Peyer's patch (tissue), 4 donors: Measurements from ENCODE around the gene RABGGTA. TPM values are rescaled to one million over a fixed set of nuclear protein-coding genes. Genes with fewer than 3 reads are reported as not detected.

Experiments
- DNase-seq, 3 donors: peaks; one replicate each; pipeline ENCODE4 v3.0.0-alpha.2; 2017 to 2019
- H3K27ac ChIP-seq, 4 donors: fragments of 200-600 bp; sonication (generic); one replicate each; pipeline ENCODE4 v1.5.1; 2016 to 2019
- H3K27me3 ChIP-seq, 2 donors: fragments of 200-600 bp; sonication (generic); one replicate each; pipeline ENCODE4 v1.5.1; 2019
- H3K36me3 ChIP-seq, 3 donors: fragments of 200-600 bp; sonication (generic); one replicate each; pipeline ENCODE4 v1.5.1; 2016 to 2019
- H3K4me1 ChIP-seq, 4 donors: fragments of 200-600 bp; sonication (generic); one replicate each; pipeline ENCODE4 v1.5.1; 2016 to 2019
- H3K4me3 ChIP-seq, 4 donors: fragments of 200-600 bp; sonication (generic); 1 replicate in 3 of 4; 2 replicates in 1 of 4; pipeline ENCODE4 v1.5.1; 2016 to 2019; ENCODE audit warnings: mild to moderate bottlenecking in 1 of 4
- H3K9me3 ChIP-seq, 4 donors: fragments of 200-600 bp; sonication (generic); one replicate each; pipeline ENCODE4 v1.5.1; 2016 to 2019; ENCODE audit warnings: mild to moderate bottlenecking in 1 of 4
- CTCF ChIP-seq, 6 experiments: fragments of 450-650 bp in 4 of 6; fragments of 200-600 bp in 2 of 6; sonication (generic) in 1 of 6; IDR thresholded peaks; one replicate each; pipeline ENCODE4 v1.5.1; 2017 to 2019; ENCODE audit warnings: antibody characterized with exemption in 6 of 6, mild to moderate bottlenecking in 3 of 6, moderate library complexity in 1 of 6
- POLR2A ChIP-seq, 2 donors: fragments of 450-650 bp; IDR thresholded peaks; one replicate each; pipeline ENCODE4 v1.5.1; 2017; ENCODE audit warnings: antibody characterized with exemption in 2 of 2, mild to moderate bottlenecking in 2 of 2, moderate library complexity in 2 of 2
- total RNA-seq, 4 donors: library from RNA; depleted of rRNA; stranded (reverse); fragments of >200 nt; gene quantifications; one replicate each; pipeline ENCODE4 v1.1.0, GENCODE V29; 2016

RABGGTA gene
- total RNA-seq, 4 donors from 2014 or later: 57.3 to 84.6 (median 77.6) TPM

- H3K4me3 ChIP-seq: peak overlapping the region; percentile 80 to 100 (median 93)
- peaks cover 0 to 10% (median 7%) of the 10 kb centered on the region in 4 donors for H3K4me1 ChIP-seq
- no peaks in the 10 kb centered on the region for H3K27me3 ChIP-seq
- TF ChIP-seq POLR2A (IDR thresholded peaks at IDR 0.05) (no peak), CTCF (IDR thresholded peaks at IDR 0.05) (no peak)
- no peaks in the 10 kb centered on the region for H3K9me3 ChIP-seq
- peak overlapping the region; percentile 94 to 99 (median 98) for H3K27ac ChIP-seq
- DNase-seq: no peak
- peaks cover 0 to 23% (median 0%) of the 10 kb centered on the region in 3 donors for H3K36me3 ChIP-seq
Observed at GRCh38 chr14:24271834-24272263, 452 bp upstream of the RABGGTA start.

GRCh38 chr14:24270537-24271133 is 762 bp downstream of the RABGGTA start:
- Histone ChIP-seq H3K27me3 (no peaks in the 10 kb centered on the region), H3K36me3 (peaks cover 0 to 35% (median 0%) of the 10 kb centered on the region in 3 donors), H3K4me3 (peak overlapping the region; percentile 80 to 100 (median 93)), H3K9me3 (no peaks in the 10 kb centered on the region), H3K27ac (peak overlapping the region; percentile 94 to 99 (median 98)), H3K4me1 (peaks cover 0 to 10% (median 7%) of the 10 kb centered on the region in 4 donors)
- peak in 1 of 3 donors; percentile 54 for DNase-seq
- no peak for TF ChIP-seq CTCF (IDR thresholded peaks at IDR 0.05)
- TF ChIP-seq POLR2A (IDR thresholded peaks at IDR 0.05): no peak

- Histone ChIP-seq H3K4me1 (peaks cover 0 to 10% (median 7%) of the 10 kb centered on the region in 4 donors), H3K4me3 (no peak overlapping the region), H3K27ac (no peak overlapping the region), H3K36me3 (peaks cover 0 to 39% (median 0%) of the 10 kb centered on the region in 3 donors), H3K9me3 (no peaks in the 10 kb centered on the region), H3K27me3 (no peaks in the 10 kb centered on the region)
- no peak for TF ChIP-seq CTCF (IDR thresholded peaks at IDR 0.05)
- peak in 1 of 3 donors; percentile 35 for DNase-seq
Observed at GRCh38 chr14:24269910-24270536, 1.4 kb downstream of the RABGGTA start.

- TF ChIP-seq CTCF (IDR thresholded peaks at IDR 0.05) (no peak), POLR2A (IDR thresholded peaks at IDR 0.05) (no peak)
- peak in 1 of 3 donors; percentile 34 for DNase-seq
- Histone ChIP-seq H3K27me3 (no peaks in the 10 kb centered on the region), H3K9me3 (no peaks in the 10 kb centered on the region), H3K4me1 (peaks cover 0 to 10% (median 7%) of the 10 kb centered on the region in 4 donors), H3K36me3 (peaks cover 0 to 39% (median 0%) of the 10 kb centered on the region in 3 donors), H3K27ac (no peak overlapping the region), H3K4me3 (no peak overlapping the region)
Observed at GRCh38 chr14:24269368-24269767, 2.0 kb downstream of the RABGGTA start.

- Histone ChIP-seq H3K4me1 (peaks cover 0 to 9% (median 5%) of the 10 kb centered on the region in 4 donors), H3K36me3 (peaks cover 0 to 39% (median 0%) of the 10 kb centered on the region in 3 donors)
Observed at GRCh38 chr14:24268225-24268624, 3.2 kb downstream of the RABGGTA start.

More at GRCh38 chr14:24268225-24268624, 3.2 kb downstream of the RABGGTA start:
- Histone ChIP-seq H3K9me3 (no peaks in the 10 kb centered on the region), H3K27ac (no peak overlapping the region), H3K4me3 (no peak overlapping the region), H3K27me3 (no peaks in the 10 kb centered on the region)
- TF ChIP-seq CTCF (IDR thresholded peaks at IDR 0.05) (no peak), POLR2A (IDR thresholded peaks at IDR 0.05) (no peak)
- DNase-seq: no peak
